Measurements from ENCODE around the gene BCR. TPM values are rescaled to one million over a fixed set of nuclear protein-coding genes. Genes with fewer than 3 reads are reported as not detected.
"Not testable (repeated sequence)": the region's sequence is repeated elsewhere in the genome, so short reads cannot be mapped to it uniquely, and the experiment has no call there.

BCR gene
- total RNA-seq, 2 donors from 2014 or later = 40.3 to 47.4 TPM

GRCh38 chr22:23306926-23307325 is 126.6 kb downstream of the BCR start:
- no peak for DNase-seq (ENCODE audit: low spot score)
- intact Hi-C loops (cut with DNase I) = no loop called here

- intact Hi-C loops (cut with DNase I) = not testable (repeated sequence)
- DNase-seq (ENCODE audit: low spot score) = peak; percentile 31
Measured at GRCh38 chr22:23307511-23307910, 127.2 kb downstream of the BCR start.

GRCh38 chr22:23309261-23309660 is 129.0 kb downstream of the BCR start:
- intact Hi-C loops (cut with DNase I) = not testable (repeated sequence)

GRCh38 chr22:23310443-23311097 is 130.3 kb downstream of the BCR start:
- peak; percentile 72 for DNase-seq (ENCODE audit: low spot score)
- intact Hi-C loops (cut with DNase I) = not testable (repeated sequence)

More at GRCh38 chr22:23309261-23309660, 129.0 kb downstream of the BCR start:
- DNase-seq (ENCODE audit: low spot score) = peak; percentile 69

- DNase-seq (ENCODE audit: low spot score) = peak; percentile 60
- intact Hi-C loops (cut with DNase I) = not testable (repeated sequence)
Measured at GRCh38 chr22:23311635-23312420, 131.5 kb downstream of the BCR start.

GRCh38 chr22:23313791-23314567 is 133.7 kb downstream of the BCR start:
- peak; percentile 82 for DNase-seq (ENCODE audit: low spot score)
- intact Hi-C loops (cut with DNase I) = no loop called here

- peak; percentile 81 for DNase-seq (ENCODE audit: low spot score)
- intact Hi-C loops (cut with DNase I) = no loop called here
Measured at GRCh38 chr22:23315341-23315917, 135.1 kb downstream of the BCR start.

- intact Hi-C loops (cut with DNase I) = not testable (repeated sequence)
- DNase-seq (ENCODE audit: low spot score) = peak; percentile 56
Measured at GRCh38 chr22:23316596-23316995, 136.3 kb downstream of the BCR start.

- intact Hi-C loops (cut with DNase I) = not testable (repeated sequence)
- DNase-seq (ENCODE audit: low spot score) = peak; percentile 54
Measured at GRCh38 chr22:23318316-23318715, 138.0 kb downstream of the BCR start.

GRCh38 chr22:23322497-23323080 is 142.3 kb downstream of the BCR start:
- intact Hi-C loops (cut with DNase I); DNase-seq (ENCODE audit: low spot score): not testable (repeated sequence)

GRCh38 chr22:23323960-23324688 is 143.8 kb downstream of the BCR start:
- DNase-seq (ENCODE audit: low spot score); intact Hi-C loops (cut with DNase I): not testable (repeated sequence)

GRCh38 chr22:23325183-23325582 is 144.9 kb downstream of the BCR start:
- DNase-seq (ENCODE audit: low spot score) = no peak
- intact Hi-C loops (cut with DNase I) = no loop called here

- DNase-seq (ENCODE audit: low spot score); intact Hi-C loops (cut with DNase I): not testable (repeated sequence)
Measured at GRCh38 chr22:23333822-23334221, 153.5 kb downstream of the BCR start.

GRCh38 chr22:23337672-23338071 is 157.4 kb downstream of the BCR start:
- DNase-seq (ENCODE audit: low spot score); intact Hi-C loops (cut with DNase I): not testable (repeated sequence)

GRCh38 chr22:23341942-23342695 is 161.8 kb downstream of the BCR start:
- DNase-seq (ENCODE audit: low spot score); intact Hi-C loops (cut with DNase I): not testable (repeated sequence)

GRCh38 chr22:23351321-23351720 is 171.0 kb downstream of the BCR start:
- intact Hi-C loops (cut with DNase I) = no loop called here
- no peak for DNase-seq (ENCODE audit: low spot score)

GRCh38 chr22:23353004-23353403 is 172.7 kb downstream of the BCR start:
- intact Hi-C loops (cut with DNase I) = no loop called here
- no peak for DNase-seq (ENCODE audit: low spot score)

- intact Hi-C loops (cut with DNase I) = no loop called here
- no peak for DNase-seq (ENCODE audit: low spot score)
Measured at GRCh38 chr22:23353696-23354095, 173.4 kb downstream of the BCR start.

Measured in posterior vena cava (tissue), 2 donors.